Muscle layer of colon (tissue), 2 donors: Measurements from ENCODE around the gene PNPLA7.
"Not testable (repeated sequence)": the region's sequence is repeated elsewhere in the genome, so short reads cannot be mapped to it uniquely, and the experiment has no call there.

Experiments
- H3K27ac ChIP-seq: one replicate; pipeline ENCODE4 v1.7.0; 2013; ENCODE audit warnings: low read depth, mild to moderate bottlenecking, low read length, moderate library complexity
- H3K27me3 ChIP-seq, 2 donors: one replicate each; pipeline ENCODE4 v1.7.0; 2013; ENCODE audit warnings: low read length in 2 of 2, mild to moderate bottlenecking in 2 of 2; ENCODE audit not compliant: insufficient read depth in 2 of 2, control insufficient read depth in 1 of 2
- H3K36me3 ChIP-seq: one replicate; pipeline ENCODE4 v1.7.0; 2013; ENCODE audit warnings: mild to moderate bottlenecking, low read length; ENCODE audit not compliant: insufficient read depth
- H3K4me1 ChIP-seq: one replicate; pipeline ENCODE4 v1.7.0; 2013; ENCODE audit warnings: mild to moderate bottlenecking, low read length; ENCODE audit not compliant: insufficient read depth
- H3K4me3 ChIP-seq, 2 donors: one replicate each; pipeline ENCODE4 v1.7.0; 2013; ENCODE audit warnings: low read length in 2 of 2, low read depth in 1 of 2, mild to moderate bottlenecking in 1 of 2, moderate library complexity in 1 of 2
- H3K9ac ChIP-seq: one replicate; pipeline ENCODE4 v1.7.0; 2013; ENCODE audit warnings: low read length
- H3K9me3 ChIP-seq: one replicate; pipeline ENCODE4 v1.7.0; 2013; ENCODE audit warnings: mild to moderate bottlenecking, low read length
- donor health status: abdominal sarcoma.
- donor health status: Adenocarcinoma of cecum.

Gene PNPLA7

GRCh38 chr9:137550231-137550621, at the start of gene PNPLA7:
PNPLA7 (minus strand) TSS chr9:137550402; CDS start chr9:137550197, 205 bp downstream.
- Histone ChIP-seq H3K27ac (peak within 1 kb of the TSS; percentile 68), H3K4me3 (peak within 1 kb of the TSS; percentile 55 to 68), H3K36me3 (peaks cover 7% of the 10 kb centered on the region), H3K4me1 (peaks cover 7% of the 10 kb centered on the region), H3K9me3 (no peaks in the 10 kb centered on the region), H3K27me3 (no peaks in the 10 kb centered on the region), H3K9ac (peak within 1 kb of the TSS; percentile 41)

DNA sequence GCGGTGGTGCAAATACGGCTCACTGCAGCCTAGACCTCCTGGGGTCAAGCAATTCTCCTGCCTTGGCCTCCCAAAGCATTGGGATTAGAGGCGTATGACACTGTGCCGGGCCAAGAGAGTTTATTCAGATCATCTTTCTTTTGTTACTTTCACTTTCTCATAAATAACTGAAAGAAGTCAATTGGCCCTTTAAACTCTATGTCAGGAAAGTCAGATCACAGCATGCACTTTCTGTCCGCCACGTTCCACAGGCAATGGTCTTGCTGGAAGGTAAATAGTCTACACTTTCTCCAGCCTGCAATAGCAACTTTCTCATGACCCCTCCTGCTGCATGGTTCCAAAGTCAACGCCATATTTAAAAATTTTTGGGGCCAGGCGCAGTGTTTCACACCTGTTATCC, 48.7 kb upstream of the PNPLA7 start:
- Histone ChIP-seq H3K4me1 (no peaks in the 10 kb centered on the region), H3K9ac (no peak overlapping the region), H3K4me3 (no peak overlapping the region), H3K9me3 (no peaks in the 10 kb centered on the region), H3K27me3 (no peaks in the 10 kb centered on the region), H3K36me3 (no peaks in the 10 kb centered on the region), H3K27ac (no peak overlapping the region)

DNA sequence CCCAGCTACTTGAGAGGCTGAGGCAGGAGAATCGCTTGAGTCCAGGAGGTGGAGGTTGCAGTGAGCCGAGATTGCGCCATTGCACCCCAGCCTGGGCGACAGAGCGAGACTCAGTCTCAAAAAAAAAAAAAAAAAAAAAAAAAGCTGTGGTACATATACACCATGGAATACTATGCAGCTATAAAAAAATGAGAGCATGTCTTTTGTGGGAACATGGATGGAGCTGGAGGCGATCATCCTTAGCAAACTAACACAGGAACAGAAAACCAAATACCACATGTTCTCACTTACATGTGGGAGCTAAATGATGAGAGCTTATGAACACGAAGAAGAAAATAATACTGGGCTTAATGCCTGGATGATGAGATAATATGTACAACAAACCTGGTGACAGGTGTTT, 46.4 kb upstream of the PNPLA7 start:
- not testable (repeated sequence) for H3K4me3 ChIP-seq, H3K27ac ChIP-seq, H3K36me3 ChIP-seq, H3K9ac ChIP-seq, H3K9me3 ChIP-seq, H3K4me1 ChIP-seq, H3K27me3 ChIP-seq

- Histone ChIP-seq H3K4me3 (no peak overlapping the region), H3K9ac (no peak overlapping the region), H3K27ac (no peak overlapping the region)
Observed at GRCh38 chr9:137593176-137593575, 43.0 kb upstream of the PNPLA7 start.

GRCh38 chr9:137592767-137593166, 42.6 kb upstream of the PNPLA7 start:
- Histone ChIP-seq H3K36me3 (peaks cover 2% of the 10 kb centered on the region), H3K27ac (no peak overlapping the region), H3K27me3 (no peaks in the 10 kb centered on the region), H3K9me3 (no peaks in the 10 kb centered on the region), H3K4me1 (peaks cover 15% of the 10 kb centered on the region), H3K4me3 (no peak overlapping the region), H3K9ac (no peak overlapping the region)

More at GRCh38 chr9:137593176-137593575, 43.0 kb upstream of the PNPLA7 start:
- no peaks in the 10 kb centered on the region for H3K27me3 ChIP-seq
- H3K9me3 ChIP-seq: no peaks in the 10 kb centered on the region
- H3K36me3 ChIP-seq: no peaks in the 10 kb centered on the region
- H3K4me1 ChIP-seq: peaks cover 15% of the 10 kb centered on the region

- peaks cover 15% of the 10 kb centered on the region for H3K4me1 ChIP-seq
- peaks cover 20% of the 10 kb centered on the region for H3K36me3 ChIP-seq
- H3K4me3 ChIP-seq: peak within 1 kb of the TSS; percentile 64 to 85
- H3K27ac ChIP-seq: peak within 1 kb of the TSS; percentile 52
- H3K9me3 ChIP-seq: no peaks in the 10 kb centered on the region
- H3K9ac ChIP-seq: no peak within 1 kb of the TSS
- H3K27me3 ChIP-seq: no peaks in the 10 kb centered on the region
Observed at GRCh38 chr9:137590469-137591383, 40.5 kb upstream of the PNPLA7 start, which contains the start of gene ZMYND19. ZMYND19 (minus strand) TSS chr9:137590512; CDS start chr9:137590263, 249 bp downstream.

DNA sequence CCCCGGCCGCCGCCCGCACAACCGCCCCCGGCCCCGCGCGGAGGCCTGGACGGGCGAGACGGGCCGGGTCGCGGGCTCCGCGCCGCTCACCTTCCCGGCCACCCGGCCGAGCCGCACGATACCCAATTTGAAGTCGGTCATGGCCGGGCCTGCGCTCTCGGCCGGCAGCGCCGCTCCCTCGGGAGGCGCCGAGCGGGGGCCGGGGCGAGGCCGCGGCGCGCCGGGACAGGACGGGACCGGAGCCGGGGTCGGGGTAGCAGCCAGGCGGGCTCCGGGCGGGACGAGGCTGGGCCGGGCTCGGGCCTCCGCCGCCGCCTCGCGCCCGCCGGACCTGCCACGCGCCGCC, 39.9 kb upstream of the PNPLA7 start:
- H3K9ac ChIP-seq: no peak overlapping the region
- no peaks in the 10 kb centered on the region for H3K27me3 ChIP-seq
- H3K4me1 ChIP-seq: peaks cover 15% of the 10 kb centered on the region
- H3K36me3 ChIP-seq: peaks cover 24% of the 10 kb centered on the region
- H3K9me3 ChIP-seq: no peaks in the 10 kb centered on the region
- no peak overlapping the region for H3K27ac ChIP-seq
- no peak overlapping the region for H3K4me3 ChIP-seq

- Histone ChIP-seq H3K9ac (no peak overlapping the region), H3K27ac (peak overlapping the region; percentile 35), H3K4me3 (peak overlapping the region in 1 of 2 donors; percentile 47), H3K27me3 (no peaks in the 10 kb centered on the region), H3K4me1 (peaks cover 15% of the 10 kb centered on the region), H3K9me3 (no peaks in the 10 kb centered on the region), H3K36me3 (peaks cover 24% of the 10 kb centered on the region)
Observed at GRCh38 chr9:137589441-137590122, 39.4 kb upstream of the PNPLA7 start.

DNA sequence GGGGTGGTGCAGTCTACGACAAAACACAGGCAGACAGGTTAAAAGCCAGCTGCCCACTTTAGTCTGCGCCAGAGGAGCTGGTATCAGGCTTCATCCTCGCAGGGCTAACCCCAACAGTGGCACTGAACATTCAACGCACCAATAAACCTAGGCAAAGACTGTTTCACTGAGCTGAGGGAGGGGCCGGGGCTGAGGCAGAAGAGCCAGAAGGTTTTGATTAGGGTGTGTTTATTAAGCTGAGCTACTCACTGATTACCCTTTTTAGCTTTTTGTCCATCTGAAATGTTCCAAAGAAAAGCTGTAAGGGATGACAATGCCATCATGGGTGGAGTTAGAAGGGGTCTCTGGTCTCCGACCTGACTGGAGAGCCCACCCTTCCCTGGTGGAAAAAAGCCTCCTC, 38.7 kb upstream of the PNPLA7 start:
- peaks cover 24% of the 10 kb centered on the region for H3K36me3 ChIP-seq
- H3K9me3 ChIP-seq: no peaks in the 10 kb centered on the region
- H3K4me1 ChIP-seq: peaks cover 15% of the 10 kb centered on the region
- no peak overlapping the region for H3K9ac ChIP-seq
- no peak overlapping the region for H3K27ac ChIP-seq
- H3K4me3 ChIP-seq: peak overlapping the region in 1 of 2 donors; percentile 47
- H3K27me3 ChIP-seq: no peaks in the 10 kb centered on the region

DNA sequence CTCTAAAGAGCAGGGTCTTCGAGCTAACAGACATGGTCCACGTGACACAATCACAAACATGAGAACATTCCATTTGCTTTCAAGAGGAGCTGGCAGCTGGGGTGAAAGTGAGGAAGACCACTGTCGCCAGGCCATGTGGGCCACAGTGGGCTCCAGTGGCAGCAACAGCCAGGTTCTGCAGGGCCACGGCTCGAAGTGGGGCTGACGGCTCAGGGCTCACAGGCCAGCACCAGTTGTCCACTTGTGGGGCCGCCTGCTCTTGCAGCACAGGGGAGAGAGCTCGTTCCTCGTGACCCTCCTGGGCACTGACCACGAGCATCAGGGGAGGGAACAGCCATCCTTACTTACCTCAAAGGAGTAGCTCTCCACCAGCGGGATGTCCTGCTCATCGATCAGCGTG, 38.1 kb upstream of the PNPLA7 start:
- no peak overlapping the region for H3K4me3 ChIP-seq
- H3K27ac ChIP-seq: no peak overlapping the region
- peaks cover 15% of the 10 kb centered on the region for H3K4me1 ChIP-seq
- no peaks in the 10 kb centered on the region for H3K9me3 ChIP-seq
- H3K9ac ChIP-seq: no peak overlapping the region
- H3K36me3 ChIP-seq: peaks cover 30% of the 10 kb centered on the region
- H3K27me3 ChIP-seq: no peaks in the 10 kb centered on the region

DNA sequence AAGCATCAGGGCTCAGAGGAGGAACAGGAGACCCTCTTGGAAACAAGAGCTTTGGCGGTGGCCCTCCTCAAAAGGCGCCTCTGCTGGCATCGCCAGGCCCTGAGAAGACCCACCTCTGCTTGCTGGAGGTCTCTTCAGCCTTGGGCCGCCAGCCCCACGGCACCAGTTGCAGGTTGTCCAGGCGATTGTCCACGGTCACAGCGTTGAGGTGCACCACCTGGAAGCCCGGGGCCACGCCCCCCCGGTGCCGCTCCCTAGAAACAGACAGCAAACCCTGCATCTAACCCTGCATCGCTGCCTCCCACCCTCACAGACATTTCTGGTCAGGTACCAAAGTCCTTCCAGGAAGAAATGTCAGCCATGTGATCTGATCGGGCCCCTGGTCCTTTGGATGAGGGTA, 36.7 kb upstream of the PNPLA7 start:
- Histone ChIP-seq H3K36me3 (peaks cover 41% of the 10 kb centered on the region), H3K4me1 (peaks cover 15% of the 10 kb centered on the region), H3K9me3 (no peaks in the 10 kb centered on the region), H3K4me3 (no peak overlapping the region), H3K9ac (no peak overlapping the region), H3K27me3 (no peaks in the 10 kb centered on the region), H3K27ac (no peak overlapping the region)
